ENCODE data around the gene PTPRM. TPM values are rescaled to one million over a fixed set of nuclear protein-coding genes. Genes with fewer than 3 reads are reported as not detected.

The PTPRM gene
- total and polyA plus RNA-seq, 12 donors = 31.7 to 116 (median 61.2) TPM

DNA sequence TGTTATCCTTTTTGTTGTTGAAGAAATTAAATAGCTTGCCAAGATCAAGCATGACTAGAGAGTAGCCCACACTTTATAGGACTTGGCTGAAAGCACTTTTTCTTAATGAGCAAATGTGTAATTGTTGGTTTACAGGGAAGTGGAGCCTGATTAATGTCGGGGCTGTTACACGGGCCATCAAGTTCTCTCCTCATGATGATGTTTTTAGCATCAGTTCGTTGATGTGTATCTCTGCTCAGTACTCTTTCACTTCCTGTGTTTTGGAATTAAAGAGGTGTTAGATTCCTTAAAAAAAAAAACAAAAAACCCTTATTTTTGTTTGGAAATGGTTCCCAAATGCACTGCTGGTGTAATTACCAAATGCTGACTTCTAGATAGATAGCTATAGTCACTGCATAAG is 114.2 kb downstream of the PTPRM start:
- 69 to 87% (median 76%) methylated on average over 3 of the region's 3 CpGs for WGBS, 4 donors
- no peak overlapping the region for H3K27ac ChIP-seq
- DNase-seq = no peak
- H3K36me3 ChIP-seq (replicated peaks in 1 of 2) = no peaks in the 10 kb centered on the region
- intact Hi-C loops (cut with DNase I) = no loop called here
- H3K27me3 ChIP-seq = no peaks in the 10 kb centered on the region
- H3K9me3 ChIP-seq (replicated peaks in 1 of 3) = no peaks in the 10 kb centered on the region
- H3K4me1 ChIP-seq (replicated peaks in 1 of 2) = peaks cover 0 to 3% of the 10 kb centered on the region in 2 donors
- H3K4me3 ChIP-seq = no peak overlapping the region
- TF ChIP-seq, protein P1, sequence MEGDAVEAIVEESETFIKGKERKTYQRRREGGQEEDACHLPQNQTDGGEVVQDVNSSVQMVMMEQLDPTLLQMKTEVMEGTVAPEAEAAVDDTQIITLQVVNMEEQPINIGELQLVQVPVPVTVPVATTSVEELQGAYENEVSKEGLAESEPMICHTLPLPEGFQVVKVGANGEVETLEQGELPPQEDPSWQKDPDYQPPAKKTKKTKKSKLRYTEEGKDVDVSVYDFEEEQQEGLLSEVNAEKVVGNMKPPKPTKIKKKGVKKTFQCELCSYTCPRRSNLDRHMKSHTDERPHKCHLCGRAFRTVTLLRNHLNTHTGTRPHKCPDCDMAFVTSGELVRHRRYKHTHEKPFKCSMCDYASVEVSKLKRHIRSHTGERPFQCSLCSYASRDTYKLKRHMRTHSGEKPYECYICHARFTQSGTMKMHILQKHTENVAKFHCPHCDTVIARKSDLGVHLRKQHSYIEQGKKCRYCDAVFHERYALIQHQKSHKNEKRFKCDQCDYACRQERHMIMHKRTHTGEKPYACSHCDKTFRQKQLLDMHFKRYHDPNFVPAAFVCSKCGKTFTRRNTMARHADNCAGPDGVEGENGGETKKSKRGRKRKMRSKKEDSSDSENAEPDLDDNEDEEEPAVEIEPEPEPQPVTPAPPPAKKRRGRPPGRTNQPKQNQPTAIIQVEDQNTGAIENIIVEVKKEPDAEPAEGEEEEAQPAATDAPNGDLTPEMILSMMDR (IDR thresholded peaks at IDR 0.05) = no peak
- no peak for TF ChIP-seq POLR2A (IDR thresholded peaks at IDR 0.05)

DNA sequence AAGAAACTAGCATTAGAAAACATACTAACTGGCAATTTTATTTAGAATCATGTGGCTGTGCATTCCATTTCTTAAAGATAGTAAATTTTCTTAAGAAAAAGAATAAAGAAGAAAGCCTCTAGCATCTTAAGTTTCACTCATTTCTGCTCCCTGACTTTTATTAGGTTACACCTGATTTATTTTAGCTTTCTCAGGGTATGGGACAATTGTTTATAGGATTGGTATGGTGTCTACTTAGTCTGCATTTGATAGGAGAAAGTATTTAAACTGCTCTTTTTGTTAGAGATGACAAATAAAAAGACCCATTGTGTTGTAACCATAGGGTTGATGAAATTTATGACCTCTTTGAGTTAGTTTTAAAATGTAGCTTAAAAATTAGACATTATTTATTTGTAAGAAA is 115.2 kb downstream of the PTPRM start:
- H3K4me1 ChIP-seq (replicated peaks in 1 of 2) = peaks cover 0 to 3% of the 10 kb centered on the region in 2 donors
- no peak for DNase-seq
- H3K36me3 ChIP-seq (replicated peaks in 1 of 2) = no peaks in the 10 kb centered on the region
- TF ChIP-seq POLR2A (IDR thresholded peaks at IDR 0.05) = no peak
- TF ChIP-seq, protein P1 (IDR thresholded peaks at IDR 0.05) = no peak
- intact Hi-C loops (cut with DNase I) = no loop called here
- no peaks in the 10 kb centered on the region for H3K27me3 ChIP-seq
- H3K4me3 ChIP-seq = no peak overlapping the region
- H3K27ac ChIP-seq = no peak overlapping the region
- H3K9me3 ChIP-seq (replicated peaks in 1 of 3) = no peaks in the 10 kb centered on the region

DNA sequence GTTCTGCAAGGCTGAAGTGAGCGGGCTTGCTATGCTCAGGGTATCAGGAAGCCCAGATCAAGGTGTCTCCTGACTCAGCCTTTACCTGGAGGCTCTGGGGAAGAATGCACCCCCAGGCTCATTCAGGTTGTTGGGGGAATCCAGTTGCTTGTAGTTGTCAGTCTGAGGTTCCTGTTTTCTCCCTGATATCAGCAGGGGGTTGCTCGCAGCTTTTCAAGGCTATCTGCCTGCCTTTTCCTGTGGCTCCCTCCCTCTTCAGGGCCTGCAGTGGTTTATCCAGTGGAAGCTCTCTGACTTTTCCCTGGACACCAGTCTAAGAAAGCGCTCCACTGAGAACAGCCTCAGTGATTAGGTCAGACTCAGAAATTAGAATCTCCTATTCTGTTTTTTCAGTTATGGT is 116.6 kb downstream of the PTPRM start:
- no peak for DNase-seq
- Histone ChIP-seq H3K27me3 (no peaks in the 10 kb centered on the region), H3K27ac (no peak overlapping the region), H3K9me3 (replicated peaks in 1 of 3) (no peaks in the 10 kb centered on the region), H3K4me3 (no peak overlapping the region), H3K36me3 (replicated peaks in 1 of 2) (no peaks in the 10 kb centered on the region), H3K4me1 (replicated peaks in 1 of 2) (peaks cover 0 to 3% of the 10 kb centered on the region in 2 donors)
- intact Hi-C loops (cut with DNase I) = no loop called here
- TF ChIP-seq, protein P1 (IDR thresholded peaks at IDR 0.05) = no peak
- TF ChIP-seq POLR2A (IDR thresholded peaks at IDR 0.05) = no peak
- 70 to 76% (median 75%) methylated on average over 3 of the region's 3 CpGs for WGBS, 4 donors

DNA sequence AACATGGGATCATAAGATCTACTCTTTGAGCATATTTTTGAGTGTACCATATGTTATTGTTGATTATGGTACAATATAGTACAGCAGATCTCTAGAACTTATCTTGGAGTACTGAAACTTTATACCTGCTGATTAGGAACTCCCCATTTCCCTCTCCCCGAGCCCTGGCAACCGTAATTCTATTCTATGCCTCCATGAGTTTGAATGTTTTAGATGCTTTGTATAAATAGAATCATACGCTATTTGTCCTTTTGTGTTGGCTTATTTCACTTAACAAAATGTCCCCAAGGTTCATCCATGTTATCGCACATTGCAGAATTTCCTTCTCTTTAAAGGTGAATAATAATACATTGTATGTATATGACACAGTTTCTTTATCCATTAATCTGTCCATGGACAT is 117.2 kb downstream of the PTPRM start:
- no peak for DNase-seq
- 93 to 99% (median 97%) methylated on average over 4 of the region's 4 CpGs for WGBS, 4 donors
- no peaks in the 10 kb centered on the region for H3K36me3 ChIP-seq (replicated peaks in 1 of 2)
- TF ChIP-seq, protein P1 (IDR thresholded peaks at IDR 0.05) = no peak
- no peak for TF ChIP-seq POLR2A (IDR thresholded peaks at IDR 0.05)
- H3K27me3 ChIP-seq = no peaks in the 10 kb centered on the region
- intact Hi-C loops (cut with DNase I) = no loop called here
- H3K27ac ChIP-seq = no peak overlapping the region
- H3K4me3 ChIP-seq = no peak overlapping the region
- H3K9me3 ChIP-seq (replicated peaks in 1 of 3) = no peaks in the 10 kb centered on the region
- H3K4me1 ChIP-seq (replicated peaks in 1 of 2) = peaks cover 0 to 3% of the 10 kb centered on the region in 2 donors
